ENCODE data around the gene SNX9.
"Not testable (repeated sequence)": the region's sequence is repeated elsewhere in the genome, so short reads cannot be mapped to it uniquely, and the experiment has no call there.

Gene SNX9

DNA sequence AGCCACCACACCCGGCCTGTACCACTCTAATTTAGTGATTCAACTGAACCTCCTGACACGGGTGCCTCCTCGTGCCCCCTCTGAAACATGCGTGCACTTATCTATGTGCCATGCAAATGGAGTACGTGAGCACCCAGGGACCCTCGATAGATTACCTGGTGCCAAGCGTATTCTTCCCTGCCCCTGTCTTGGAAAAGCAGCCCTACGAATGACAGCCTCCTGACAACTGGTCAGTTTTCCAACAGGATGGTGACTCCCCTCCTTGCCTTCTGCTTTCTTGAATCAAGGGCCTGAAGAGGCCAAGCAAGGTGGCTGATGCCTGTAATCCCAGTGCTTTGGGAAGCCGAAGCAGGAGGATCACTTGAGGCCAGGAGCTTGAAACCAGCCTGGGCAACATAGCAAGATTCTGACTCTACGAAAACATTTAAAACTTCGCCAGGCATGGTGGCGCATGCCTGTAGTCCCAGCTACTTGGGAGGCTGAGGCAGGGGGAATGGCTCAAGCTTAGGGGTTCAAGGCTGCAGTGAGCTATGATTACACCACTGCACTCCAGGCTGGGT, 133.2 kb downstream of the SNX9 start:
- no peak for DNase-seq

GRCh38 chr6:157959451-157960227, 136.6 kb downstream of the SNX9 start:
- no peak for DNase-seq

DNA sequence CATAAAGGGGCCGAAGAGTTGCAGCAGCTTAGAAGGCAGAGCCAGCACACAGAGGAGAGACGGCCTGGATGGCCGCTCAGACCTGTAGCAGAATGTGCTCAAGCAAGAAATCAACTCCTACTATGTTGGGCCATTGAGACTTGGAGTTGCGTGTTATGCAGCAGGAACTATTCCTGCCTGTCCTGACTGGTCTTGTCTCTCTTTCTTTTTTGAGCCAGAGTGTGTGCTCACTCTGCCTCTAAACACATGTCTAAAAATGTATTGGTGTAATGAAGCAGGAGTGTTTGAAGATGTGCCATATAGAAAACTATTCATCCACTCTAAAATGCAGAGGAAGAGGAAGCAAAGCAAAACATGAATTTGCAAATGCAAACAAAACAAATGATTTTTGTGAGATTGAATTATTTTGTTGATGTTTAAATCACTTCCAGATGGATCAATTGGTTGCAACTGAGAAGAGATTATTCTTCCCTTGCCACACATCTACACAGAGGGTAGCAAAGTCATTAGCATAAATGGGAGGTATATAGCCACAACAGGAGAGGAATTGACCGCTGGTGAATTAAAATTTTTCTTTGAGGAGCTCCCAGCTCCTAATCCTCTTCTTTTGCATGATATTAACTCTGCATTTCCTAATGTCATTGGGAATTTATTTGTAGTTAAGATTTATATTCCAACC, 138.2 kb downstream of the SNX9 start:
- DNase-seq, result no peak

- no peak for DNase-seq
Measured at GRCh38 chr6:157961832-157962575, 139.0 kb downstream of the SNX9 start.

DNA sequence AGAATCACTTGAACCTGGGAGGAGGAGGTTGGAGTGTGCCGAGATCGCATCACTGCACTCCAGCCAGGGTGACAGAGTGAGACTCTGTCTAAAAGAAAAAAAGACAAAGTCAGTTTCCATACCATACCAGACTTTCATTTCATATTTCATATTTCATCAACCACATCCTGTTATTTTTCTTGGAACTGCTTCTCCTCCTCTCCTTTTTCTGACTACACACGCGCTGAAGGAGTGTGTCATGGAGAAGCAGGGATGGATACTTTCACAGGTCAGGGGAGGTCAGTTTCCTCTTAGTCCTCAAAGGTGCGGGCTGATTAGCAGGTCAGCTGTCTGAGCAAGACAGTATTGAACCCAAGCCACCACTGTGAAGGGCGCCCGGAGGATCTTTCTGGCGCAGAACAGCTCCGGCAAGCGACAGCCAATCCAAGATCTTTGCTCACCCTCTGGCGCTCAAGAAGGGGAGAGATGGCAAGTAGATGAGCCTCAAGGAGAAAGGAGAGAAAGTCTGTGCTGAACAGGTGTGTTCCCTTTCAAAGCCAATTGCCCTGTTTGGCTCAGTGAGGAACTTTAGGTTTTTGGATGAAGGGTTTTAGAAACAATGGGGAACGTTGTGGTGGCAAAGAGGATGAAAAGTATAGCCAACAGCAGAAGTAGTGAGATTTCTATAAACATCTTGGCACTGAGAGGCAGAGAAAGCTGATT, 139.7 kb downstream of the SNX9 start:
- no peak for DNase-seq

GRCh38 chr6:157964100-157964499, 141.1 kb downstream of the SNX9 start:
- DNase-seq, result no peak

DNA sequence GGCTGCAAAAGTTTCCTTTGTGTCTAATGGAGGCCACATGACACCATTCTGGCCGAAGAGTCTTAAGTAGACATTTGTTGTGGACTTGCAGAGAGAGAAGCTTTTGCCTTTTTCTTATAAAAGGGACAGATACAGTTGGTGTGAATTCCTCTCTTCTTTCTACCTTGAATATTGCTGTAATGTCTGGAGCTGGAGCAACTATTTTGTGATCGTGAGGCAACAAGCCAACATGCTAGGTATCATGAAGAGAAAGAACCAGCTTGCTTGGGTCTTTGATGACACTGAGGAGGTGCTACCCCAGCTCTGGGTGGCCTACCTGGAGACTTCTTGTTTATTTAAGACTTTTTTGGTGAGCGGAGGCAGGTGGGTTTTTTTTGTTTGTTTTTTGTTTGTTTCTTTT, 142.3 kb downstream of the SNX9 start:
- DNase-seq, result no peak

GRCh38 chr6:157966589-157966977, 143.5 kb downstream of the SNX9 start:
- DNase-seq, result no peak

DNA sequence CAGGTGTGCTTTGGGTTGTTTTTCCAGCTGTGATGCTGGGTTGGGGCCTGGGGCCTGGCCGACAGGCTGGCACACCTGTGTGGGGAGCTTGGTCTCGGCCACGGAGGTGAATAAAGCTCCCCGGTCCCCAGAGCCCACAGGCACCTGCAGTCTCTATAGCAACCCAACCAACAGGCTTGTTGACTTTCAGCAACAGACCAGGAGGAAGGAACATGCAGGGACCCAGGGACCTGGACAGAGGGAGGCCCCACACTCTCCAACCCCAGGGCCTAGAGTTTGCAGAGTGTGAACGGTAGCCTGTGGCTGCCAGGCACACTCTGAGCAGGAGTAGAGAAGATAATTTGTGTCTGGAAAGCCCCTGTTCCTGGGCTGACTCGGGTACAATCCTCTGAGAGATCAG, 144.0 kb downstream of the SNX9 start:
- no peak for DNase-seq

DNA sequence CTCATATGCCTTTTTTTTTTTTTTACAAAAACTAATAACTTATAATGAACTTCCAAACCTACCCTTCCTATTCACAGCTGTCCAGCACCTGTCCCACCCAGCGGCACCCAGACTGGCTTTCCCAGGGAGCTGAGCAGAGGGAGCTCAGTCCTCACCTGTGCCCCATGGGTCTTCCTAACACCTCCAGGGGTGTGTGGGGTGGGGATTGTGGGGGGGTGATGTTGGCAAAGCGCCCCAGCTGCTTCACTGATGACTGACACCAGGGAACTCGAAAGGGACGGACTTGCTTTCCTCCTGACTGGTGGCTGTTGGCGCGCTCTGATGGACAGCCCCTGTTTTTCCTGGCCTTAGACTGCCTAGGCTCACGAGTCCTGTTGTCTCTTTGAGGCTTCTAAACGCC, 144.4 kb downstream of the SNX9 start:
- no peak for DNase-seq

DNA sequence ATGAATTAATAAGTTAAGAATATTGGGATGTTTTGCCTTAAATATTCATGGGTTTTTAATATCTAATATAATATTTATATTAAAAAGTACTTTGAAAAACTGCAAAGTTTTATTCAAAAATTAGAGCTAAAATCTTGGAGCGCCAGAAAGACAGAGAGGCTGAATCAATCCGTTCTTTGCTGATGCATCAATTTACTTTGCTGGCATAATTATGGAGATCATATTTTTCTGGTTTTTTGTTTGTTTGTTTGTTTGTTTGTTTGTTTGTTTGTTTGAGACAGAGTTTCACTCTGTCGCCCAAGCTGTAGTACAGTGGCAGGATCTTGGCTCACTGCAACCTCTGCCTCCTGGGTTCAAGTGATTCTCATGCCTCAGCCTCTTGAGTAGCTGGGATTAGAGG, 149.1 kb downstream of the SNX9 start:
- not testable (repeated sequence) for DNase-seq

- DNase-seq, result no peak
Measured at GRCh38 chr6:157974341-157974894, 151.4 kb downstream of the SNX9 start.

- no peak for DNase-seq
Measured at GRCh38 chr6:157974967-157975366, 151.9 kb downstream of the SNX9 start.

DNA sequence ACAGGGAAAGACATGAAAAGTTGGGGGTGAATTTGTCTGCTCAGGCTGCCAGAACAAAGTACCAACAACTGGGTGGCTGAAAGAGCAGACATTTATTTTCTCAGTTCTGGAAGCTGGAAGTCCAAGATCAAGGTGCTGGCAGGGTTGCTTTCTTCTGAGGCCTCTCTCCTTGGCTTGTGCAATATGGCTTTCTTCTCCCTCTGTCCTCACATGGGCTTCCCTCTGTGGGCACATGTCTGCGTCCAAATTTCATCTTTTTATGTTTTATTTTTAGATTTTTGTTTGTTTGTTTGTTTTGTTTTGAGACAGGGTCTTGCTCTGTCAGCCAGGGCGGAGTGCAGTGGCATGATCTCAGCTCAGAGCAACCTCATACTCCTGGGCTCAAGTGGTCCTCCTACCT, 152.4 kb downstream of the SNX9 start:
- DNase-seq, result no peak

GRCh38 chr6:157976345-157977175, 153.5 kb downstream of the SNX9 start:
- no peak for DNase-seq

GRCh38 chr6:157977176-157977804, 154.2 kb downstream of the SNX9 start:
- no peak for DNase-seq

DNA sequence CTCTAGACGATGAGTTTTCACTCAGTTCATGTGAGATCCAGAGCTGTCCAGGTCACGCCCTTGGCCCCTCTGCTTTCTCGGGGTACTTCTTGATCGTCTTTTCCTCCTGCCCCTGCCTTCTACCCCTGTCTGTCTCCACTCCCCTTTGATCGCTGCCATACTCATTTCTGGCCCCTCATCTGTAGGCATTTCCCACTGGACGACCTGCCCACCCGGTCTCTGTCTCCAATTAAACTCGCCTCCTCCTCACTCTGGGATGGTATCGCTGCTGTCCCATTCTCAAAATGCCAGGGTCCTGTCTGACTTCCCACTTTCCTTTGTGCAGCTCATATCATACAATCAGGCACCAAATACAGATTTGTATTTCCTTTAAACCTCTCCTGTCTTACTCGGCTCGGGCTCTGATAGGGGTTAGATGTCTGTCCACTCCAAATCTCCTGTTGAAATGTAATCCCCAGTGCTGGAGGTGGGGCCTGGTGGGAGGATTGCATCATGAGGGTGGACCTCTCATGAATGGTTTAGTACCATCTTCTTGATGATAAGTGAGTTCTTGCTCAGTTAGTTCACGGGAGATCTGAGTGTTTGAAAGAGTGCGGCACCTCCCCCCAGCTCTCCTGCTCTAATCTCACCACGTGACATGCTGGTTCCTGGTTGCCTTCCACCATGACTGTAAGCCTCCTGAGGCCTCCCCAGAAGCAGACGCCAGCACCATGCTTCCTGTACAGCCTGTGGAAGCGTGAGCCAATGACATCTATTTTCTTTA, 155.2 kb downstream of the SNX9 start:
- DNase-seq, result no peak

GRCh38 chr6:157980288-157981131, 157.5 kb downstream of the SNX9 start:
- DNase-seq, result peak; percentile 13

- DNase-seq, result no peak
Measured at GRCh38 chr6:157981132-157981394, 158.0 kb downstream of the SNX9 start.
